Activated CD8-positive, alpha-beta memory T cell treated with anti-CD3 and anti-CD28 coated beads, Interleukin-2, amount 50 U/mL, for 48 hours (primary cell): ENCODE data around the gene ADM2.
"Not testable (repeated sequence)": the region's sequence is repeated elsewhere in the genome, so short reads cannot be mapped to it uniquely, and the experiment has no call there.

ENCODE experiments used
- DNase-seq: peaks from one replicate; pipeline ENCODE4 v3.0.0-alpha.2; 2020

Gene ADM2

GRCh38 chr22:50526834-50527801, 45.8 kb downstream of the ADM2 start:
- peak; percentile 76 for DNase-seq

GRCh38 chr22:50527921-50528681, 46.8 kb downstream of the ADM2 start:
- DNase-seq, result no peak

GRCh38 chr22:50528682-50529415, 47.5 kb downstream of the ADM2 start:
- DNase-seq, result no peak

- peak; percentile 62 for DNase-seq
These were observed 48.1 kb downstream of the ADM2 start for GRCh38 chr22:50529416-50529896.

GRCh38 chr22:50529897-50530579, 48.7 kb downstream of the ADM2 start, which contains the start of gene TYMP:
Gene TYMP (minus strand): TSS chr22:50530012. CDS start chr22:50529709, 303 bp downstream.
- peak; percentile 88 for DNase-seq

GRCh38 chr22:50530580-50530876, 49.2 kb downstream of the ADM2 start:
- DNase-seq, result no peak

- DNase-seq, result peak; percentile 91
These were observed 49.7 kb downstream of the ADM2 start for GRCh38 chr22:50530877-50531545.

GRCh38 chr22:50531546-50531961, 50.2 kb downstream of the ADM2 start:
- peak; percentile 88 for DNase-seq

GRCh38 chr22:50531962-50532674, 50.8 kb downstream of the ADM2 start:
- DNase-seq, result peak; percentile 67

GRCh38 chr22:50532824-50533796, 51.8 kb downstream of the ADM2 start:
- DNase-seq, result no peak

- DNase-seq, result not testable (repeated sequence)
These were observed 52.7 kb downstream of the ADM2 start for GRCh38 chr22:50533856-50534711.

- no peak for DNase-seq
These were observed 53.8 kb downstream of the ADM2 start for GRCh38 chr22:50535113-50535512.
